Astrocyte (in vitro differentiated cells and primary cell): ENCODE measurements around the gene QSOX2.

ENCODE experiments used
- CTCF ChIP-seq: IDR thresholded peaks from 2 replicates; pipeline ENCODE4 v1.5.1; 2011; ENCODE audit warnings: low read depth, mild to moderate bottlenecking, inconsistent platforms, low read length, moderate library complexity; ENCODE audit not compliant: insufficient read depth
- EZH2 ChIP-seq: IDR thresholded peaks from 2 replicates; pipeline ENCODE4 v1.6.1; 2012; ENCODE audit warnings: mild to moderate bottlenecking, low read length, inconsistent platforms; ENCODE audit not compliant: insufficient read depth

GRCh38 chr9:136292591-136293448 is 47.2 kb upstream of the QSOX2 start:
- TF ChIP-seq CTCF (no peak), EZH2 (no peak)
